Neural crest cell (in vitro differentiated cells): ENCODE results near the gene ATP8A1. TPM values are rescaled to one million over a fixed set of nuclear protein-coding genes. Genes with fewer than 3 reads are reported as not detected.
"Not testable (repeated sequence)": the region's sequence is repeated elsewhere in the genome, so short reads cannot be mapped to it uniquely, and the experiment has no call there.

Source experiments
- DNase-seq: peaks from one replicate; pipeline ENCODE4 v3.0.0; 2021; ENCODE audit warnings: low read depth, mixed read lengths, low spot score
- H3K27ac Mint-ChIP-seq: one replicate; pipeline ENCODE4 v1.8.0; 2021; ENCODE audit warnings: mild to moderate bottlenecking, mixed read lengths; ENCODE audit not compliant: unreplicated experiment
- H3K27me3 Mint-ChIP-seq: 2 replicates; pipeline ENCODE4 v1.8.0; 2021; ENCODE audit warnings: low read depth, mild to moderate bottlenecking, mixed read lengths
- H3K36me3 Mint-ChIP-seq: 2 replicates; pipeline ENCODE4 v1.8.0; 2021; ENCODE audit warnings: low read depth, mild to moderate bottlenecking, mixed read lengths
- H3K4me1 Mint-ChIP-seq: 2 replicates; pipeline ENCODE4 v1.8.0; 2021; ENCODE audit warnings: mixed read lengths
- H3K4me3 Mint-ChIP-seq: one replicate; pipeline ENCODE4 v1.8.0; 2021; ENCODE audit warnings: mild to moderate bottlenecking, mixed read lengths
- H3K9me3 Mint-ChIP-seq: 2 replicates; pipeline ENCODE4 v1.8.0; 2021; ENCODE audit warnings: mixed read lengths
- CTCF ChIP-seq: fragments of 200-600 bp; sonication (generic); conservative IDR thresholded peaks from 2 replicates; pipeline ENCODE4 v1.5.0; 2021; ENCODE audit warnings: antibody characterized with exemption, mild to moderate bottlenecking
- long read RNA-seq: library from polyadenylated mRNA; unstranded; transcript quantifications from one replicate; pipeline ENCODE4 v2.0.0, GENCODE V29; 2020
- total RNA-seq: library from RNA; stranded (reverse); gene quantifications from 2 replicates; pipeline ENCODE4 v1.2.1, GENCODE V29; 2021

Gene ATP8A1
- total RNA-seq = 10.4 and 11.9 TPM in 2 replicates
- long read RNA-seq, partial matches to known transcripts = 3 of 4 reads
- long read RNA-seq, other reads (novel, unspliced or antisense) = 1 of 4 reads

DNA sequence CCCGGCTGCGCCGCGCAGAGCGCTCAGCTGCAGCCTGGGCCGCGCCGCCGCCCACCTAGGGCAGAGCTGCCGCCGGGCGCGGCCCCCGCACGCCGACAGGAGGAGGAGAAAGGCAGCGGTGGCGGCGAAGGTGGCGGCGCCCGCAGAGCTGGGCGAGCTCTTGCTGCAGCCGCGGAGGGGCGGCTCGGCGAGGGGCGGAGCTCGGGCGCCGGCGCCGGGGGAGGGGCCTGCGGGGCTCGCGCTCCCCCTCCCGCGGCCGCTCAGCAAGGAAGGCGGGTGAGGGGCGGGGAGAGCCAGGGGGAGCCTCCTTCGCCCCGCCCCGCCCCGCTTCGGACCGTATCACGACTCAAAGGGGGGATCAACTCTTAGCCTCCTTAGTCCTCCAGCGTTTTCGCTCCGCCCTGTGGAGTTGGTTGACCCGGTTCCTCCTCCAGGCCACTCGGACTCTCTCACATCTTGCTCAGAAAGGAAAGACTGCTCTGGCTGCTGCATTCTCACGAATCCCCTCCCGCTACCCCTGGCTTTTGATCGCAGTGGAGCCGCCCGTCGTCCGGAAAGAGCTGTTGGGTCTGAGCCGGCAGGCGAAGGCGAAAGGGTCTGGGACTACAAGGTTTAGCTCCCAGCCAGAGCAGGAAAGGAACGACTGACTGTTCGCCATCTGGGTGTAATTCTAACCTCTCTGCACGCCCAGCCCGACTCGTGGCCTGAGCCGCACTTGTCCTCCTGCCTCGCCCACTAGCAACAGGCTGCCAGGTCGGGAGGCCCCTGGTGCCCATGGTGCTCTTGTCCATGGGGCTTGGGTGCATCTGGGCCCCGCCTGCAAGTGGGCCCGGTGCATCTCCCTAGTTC, at the start of gene ATP8A1:
TSS of gene ATP8A1 (minus strand) at position 162 of the 849 bp plus-strand sequence. CDS start 232 bp downstream, outside the sequence.
- Mint-ChIP-seq H3K27ac (peak within 1 kb of the TSS; percentile 100), H3K36me3 (peaks cover 5% of the 10 kb centered on the region), H3K9me3 (peaks cover 2% of the 10 kb centered on the region), H3K4me1 (peaks cover 46% of the 10 kb centered on the region), H3K4me3 (peak within 1 kb of the TSS; percentile 93), H3K27me3 (no peaks in the 10 kb centered on the region)
- DNase-seq = peak; percentile 92
- TF ChIP-seq CTCF = peak; percentile 12

- H3K36me3 Mint-ChIP-seq = no peaks in the 10 kb centered on the region
- H3K9me3 Mint-ChIP-seq = no peaks in the 10 kb centered on the region
- TF ChIP-seq CTCF = no peak
- no peak overlapping the region for H3K4me3 Mint-ChIP-seq
- no peak for DNase-seq
- H3K27me3 Mint-ChIP-seq = no peaks in the 10 kb centered on the region
- H3K4me1 Mint-ChIP-seq = peaks cover 9% of the 10 kb centered on the region
- H3K27ac Mint-ChIP-seq = no peak overlapping the region
Observed at GRCh38 chr4:42706086-42706485, 49.2 kb upstream of the ATP8A1 start.

DNA sequence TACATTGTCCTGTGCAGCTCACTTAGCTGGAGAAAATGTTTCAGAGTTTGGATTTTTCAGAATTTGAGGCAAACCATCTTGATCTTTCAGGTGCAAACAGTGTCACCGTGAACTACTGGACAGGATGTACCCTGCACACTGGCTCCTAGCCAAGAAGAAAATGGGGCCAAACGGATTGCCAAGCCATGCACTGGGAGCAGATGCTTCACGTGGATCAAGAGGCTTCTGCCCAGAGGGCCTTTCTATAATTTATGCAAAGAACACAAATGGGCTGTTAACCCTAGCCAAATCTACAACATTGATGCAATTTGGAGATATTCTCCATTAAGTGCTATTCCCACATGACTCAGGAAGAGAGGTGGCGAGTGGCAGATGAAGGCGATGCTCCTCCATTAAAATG, 46.9 kb upstream of the ATP8A1 start:
- no peak overlapping the region for H3K27ac Mint-ChIP-seq
- no peak for TF ChIP-seq CTCF
- H3K4me1 Mint-ChIP-seq = no peaks in the 10 kb centered on the region
- no peak overlapping the region for H3K4me3 Mint-ChIP-seq
- H3K27me3 Mint-ChIP-seq = no peaks in the 10 kb centered on the region
- peaks cover 2% of the 10 kb centered on the region for H3K36me3 Mint-ChIP-seq
- DNase-seq = no peak
- H3K9me3 Mint-ChIP-seq = peaks cover 7% of the 10 kb centered on the region

- no peak for TF ChIP-seq CTCF
- H3K27me3 Mint-ChIP-seq = no peaks in the 10 kb centered on the region
- peaks cover 8% of the 10 kb centered on the region for H3K9me3 Mint-ChIP-seq
- peaks cover 2% of the 10 kb centered on the region for H3K36me3 Mint-ChIP-seq
- no peak overlapping the region for H3K27ac Mint-ChIP-seq
- no peaks in the 10 kb centered on the region for H3K4me1 Mint-ChIP-seq
- no peak for DNase-seq
- H3K4me3 Mint-ChIP-seq = no peak overlapping the region
Observed at GRCh38 chr4:42702895-42703294, 46.0 kb upstream of the ATP8A1 start.

DNA sequence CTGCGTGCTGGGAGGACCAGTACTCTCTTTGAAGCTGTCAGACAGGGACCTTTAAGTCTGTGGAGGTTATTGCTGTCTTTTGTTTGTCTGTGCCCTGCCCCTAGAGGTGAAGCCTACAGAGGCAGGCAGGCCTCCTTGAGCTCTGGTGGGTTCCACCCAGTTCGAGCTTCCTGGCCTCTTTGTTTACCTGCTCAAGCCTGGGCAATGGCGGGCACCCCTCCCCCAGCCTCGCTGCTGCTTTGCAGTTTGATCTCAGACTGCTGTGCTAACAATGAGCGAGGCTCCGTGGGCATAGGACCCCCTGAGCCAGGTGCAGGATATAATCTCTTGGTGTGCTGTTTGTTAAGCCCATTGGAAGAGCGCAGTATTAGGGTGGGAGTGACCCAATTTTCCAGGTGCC, 44.9 kb upstream of the ATP8A1 start:
- H3K36me3 Mint-ChIP-seq, H3K27ac Mint-ChIP-seq, H3K9me3 Mint-ChIP-seq, H3K4me3 Mint-ChIP-seq, H3K4me1 Mint-ChIP-seq, DNase-seq, H3K27me3 Mint-ChIP-seq: not testable (repeated sequence)

DNA sequence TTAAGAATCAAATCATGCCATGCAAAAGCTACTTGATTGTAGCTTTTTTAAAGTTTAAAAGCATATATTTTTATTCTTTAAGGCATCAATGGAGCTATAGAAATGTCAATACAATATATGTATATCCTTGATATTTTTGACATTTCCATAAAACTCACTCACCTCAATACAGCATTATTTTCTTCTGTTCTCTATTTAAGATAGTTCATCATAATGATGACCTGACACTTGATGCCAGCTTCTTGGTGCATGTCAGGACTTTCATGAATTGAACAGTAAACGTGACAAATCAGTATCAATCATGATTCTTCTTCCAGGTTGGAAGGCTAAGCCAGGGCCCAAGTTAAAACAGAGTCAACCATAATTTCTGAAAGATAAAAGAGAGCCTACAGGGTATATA, 33.6 kb upstream of the ATP8A1 start:
- no peaks in the 10 kb centered on the region for H3K4me1 Mint-ChIP-seq
- H3K36me3 Mint-ChIP-seq = no peaks in the 10 kb centered on the region
- no peak overlapping the region for H3K4me3 Mint-ChIP-seq
- DNase-seq = no peak
- TF ChIP-seq CTCF = no peak
- H3K9me3 Mint-ChIP-seq = no peaks in the 10 kb centered on the region
- peaks cover 3% of the 10 kb centered on the region for H3K27me3 Mint-ChIP-seq
- H3K27ac Mint-ChIP-seq = no peak overlapping the region
